CD4-positive, alpha-beta T cell treated with Interleukin-6 at 100 ng/mL for 8 hours (primary cell): ENCODE results near the gene DNAAF5.
A peak's percentile ranks its signal among the peaks of the same experiment; 100 is the strongest.
"Not testable (repeated sequence)": the region's sequence is repeated elsewhere in the genome, so short reads cannot be mapped to it uniquely, and the experiment has no call there.

Source experiments
- DNase-seq: peaks from one replicate; pipeline ENCODE4 v3.0.0-alpha.2; 2020; ENCODE audit warnings: mixed read lengths, low spot score

The DNAAF5 gene

DNA sequence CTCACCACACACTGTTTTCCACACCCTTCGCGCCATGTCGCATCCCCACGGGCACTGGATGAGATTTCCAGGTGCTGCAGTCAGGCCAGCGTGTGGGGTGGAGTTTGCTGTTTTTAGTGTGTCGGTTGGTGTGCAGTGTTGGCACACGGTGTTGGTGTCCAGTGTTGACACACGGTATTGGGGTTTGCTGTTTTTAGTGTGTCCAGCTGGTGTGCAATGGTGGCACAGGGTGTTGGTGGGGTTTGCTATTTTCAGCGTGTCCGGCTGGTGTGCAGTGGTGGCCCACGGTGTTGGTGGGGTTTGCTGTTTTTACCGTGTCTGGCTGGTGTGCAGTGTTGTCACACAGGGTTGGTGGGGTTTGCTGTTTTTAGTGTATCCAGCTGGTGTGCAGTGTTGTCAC is 20.7 kb downstream of the DNAAF5 start:
- no peak for DNase-seq

DNA sequence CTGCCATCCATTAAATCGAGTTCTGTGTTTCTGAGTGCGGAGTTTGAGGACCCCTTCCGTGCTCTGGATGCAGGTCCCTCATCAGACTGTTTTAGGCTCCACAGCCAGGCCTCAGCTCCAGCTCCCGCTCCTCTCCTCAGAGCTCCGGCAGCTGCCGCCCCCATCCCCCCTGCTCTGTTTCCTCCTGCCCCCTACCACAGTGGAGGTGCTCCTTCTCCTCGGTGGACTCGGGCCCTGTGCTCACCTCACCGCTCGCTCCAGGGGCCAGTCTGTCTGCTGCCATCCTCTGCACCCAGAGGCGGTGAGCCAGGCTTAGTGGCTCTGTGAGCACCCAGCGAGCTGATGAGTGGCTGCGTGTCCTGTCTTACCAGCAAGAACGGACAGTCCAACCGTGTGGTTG is 21.9 kb downstream of the DNAAF5 start:
- no peak for DNase-seq

DNA sequence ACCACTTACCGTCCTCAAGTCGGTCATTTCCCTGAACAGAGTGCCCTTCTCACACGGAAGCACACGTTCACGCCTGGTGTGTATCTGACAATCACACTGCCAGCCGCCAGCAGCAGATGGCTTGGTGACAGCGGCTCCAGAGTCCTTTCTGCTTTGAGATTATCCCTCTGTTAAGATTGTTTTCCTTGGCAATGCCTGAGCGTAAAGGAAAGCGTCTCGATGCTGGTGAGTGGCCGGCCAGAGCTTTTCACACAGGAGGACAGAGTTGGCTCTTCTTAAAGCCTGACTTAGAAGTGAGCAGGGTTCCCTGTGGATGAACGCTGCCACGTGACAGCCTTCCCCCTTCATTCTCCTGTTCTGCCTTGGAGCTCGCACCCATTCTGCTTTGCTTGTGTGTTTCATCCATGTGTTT is 22.6 kb downstream of the DNAAF5 start:
- no peak for DNase-seq

DNA sequence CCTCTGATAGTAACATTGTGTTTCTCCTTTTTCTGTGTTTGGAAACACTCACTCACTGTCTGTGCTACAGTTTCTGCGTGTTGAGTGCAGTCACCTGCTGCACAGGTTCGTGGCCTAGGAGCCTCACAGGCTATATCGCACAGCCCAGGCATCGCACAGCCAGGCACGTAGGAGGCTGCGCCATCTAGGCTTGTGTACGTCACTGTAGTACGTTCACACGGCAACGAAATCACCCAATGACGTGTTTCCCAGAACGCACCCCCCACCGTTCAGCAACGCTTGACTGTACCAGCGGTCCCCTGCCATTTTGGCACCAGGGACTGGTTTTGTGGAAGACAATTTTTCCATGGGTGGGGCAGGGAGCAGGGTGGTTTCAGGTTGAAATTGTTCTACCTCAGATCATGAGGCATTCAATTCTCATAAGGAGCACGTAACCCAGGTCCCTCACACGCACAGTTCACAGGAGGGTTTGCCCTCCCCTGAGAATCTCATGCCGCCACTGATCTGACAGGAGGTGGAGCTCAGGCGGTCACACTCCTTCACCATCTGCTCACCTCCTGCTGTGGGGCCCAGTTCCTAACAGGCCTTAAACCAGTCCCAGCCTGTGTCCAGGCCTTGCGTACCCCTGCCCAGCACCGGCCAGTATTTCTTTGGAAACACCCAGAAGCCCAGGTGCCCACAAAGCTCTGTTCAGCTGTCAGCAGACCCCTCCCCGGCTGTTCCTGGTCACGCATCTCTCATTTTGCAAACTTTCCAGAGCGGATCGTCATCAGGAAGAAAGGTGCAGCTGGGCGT is 23.8 kb downstream of the DNAAF5 start:
- DNase-seq, result no peak

DNA sequence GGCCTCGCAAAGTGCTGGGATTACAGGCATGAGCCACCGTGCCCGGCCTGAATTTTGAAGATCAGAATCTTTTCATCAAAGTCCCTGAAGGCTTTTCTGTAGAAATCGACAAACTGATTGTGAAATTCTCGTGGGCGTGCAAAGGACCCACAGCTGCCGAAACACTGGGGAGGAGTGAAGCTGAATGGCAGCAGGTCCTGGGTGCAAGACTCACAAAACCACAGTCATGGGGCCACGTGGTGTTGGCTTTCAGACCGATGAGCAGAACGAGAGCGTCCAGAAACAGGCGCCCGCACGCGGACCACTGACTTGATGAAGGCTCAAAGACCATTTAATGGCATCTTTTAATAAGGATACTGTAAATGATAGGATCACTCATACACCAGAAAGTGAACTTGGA is 25.3 kb downstream of the DNAAF5 start:
- no peak for DNase-seq

DNA sequence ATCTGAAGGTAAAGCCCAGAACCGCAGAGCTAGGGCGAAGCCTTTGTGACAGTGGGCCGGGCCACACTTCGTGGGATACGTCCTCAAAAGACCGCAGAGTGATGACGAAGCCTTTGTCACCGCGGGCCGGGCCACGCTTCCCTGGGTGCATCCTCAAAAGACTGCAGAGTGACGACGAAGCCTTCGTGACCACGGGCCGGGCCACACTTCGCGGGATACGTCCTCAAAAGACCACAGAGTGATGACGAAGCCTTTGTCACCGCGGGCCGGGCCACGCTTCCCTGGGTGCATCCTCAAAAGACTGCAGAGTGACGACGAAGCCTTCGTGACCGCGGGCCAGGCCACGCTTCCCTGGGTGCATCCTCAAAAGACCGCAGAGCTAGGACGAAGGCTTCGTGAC is 25.8 kb downstream of the DNAAF5 start:
- DNase-seq, result not testable (repeated sequence)

DNA sequence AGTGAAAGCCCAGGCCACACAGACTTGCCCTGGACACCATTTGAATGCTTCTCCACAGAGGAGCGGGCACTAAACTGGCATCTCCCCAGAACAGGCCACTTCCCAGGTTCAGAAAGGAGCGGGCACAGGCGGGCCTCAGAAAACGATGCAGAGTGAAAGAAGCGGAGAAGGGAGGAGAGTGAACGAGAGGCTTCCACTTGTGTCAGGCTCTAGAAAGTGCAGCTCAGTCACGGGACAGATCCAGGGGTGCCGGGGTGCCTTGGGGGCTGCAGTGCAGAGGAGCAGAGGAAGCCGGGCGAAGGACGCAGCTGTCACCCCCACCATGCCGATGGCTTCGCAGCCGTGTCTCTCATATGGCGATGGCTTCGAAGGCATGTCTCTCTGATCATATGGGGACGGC is 26.7 kb downstream of the DNAAF5 start:
- DNase-seq, result no peak

DNA sequence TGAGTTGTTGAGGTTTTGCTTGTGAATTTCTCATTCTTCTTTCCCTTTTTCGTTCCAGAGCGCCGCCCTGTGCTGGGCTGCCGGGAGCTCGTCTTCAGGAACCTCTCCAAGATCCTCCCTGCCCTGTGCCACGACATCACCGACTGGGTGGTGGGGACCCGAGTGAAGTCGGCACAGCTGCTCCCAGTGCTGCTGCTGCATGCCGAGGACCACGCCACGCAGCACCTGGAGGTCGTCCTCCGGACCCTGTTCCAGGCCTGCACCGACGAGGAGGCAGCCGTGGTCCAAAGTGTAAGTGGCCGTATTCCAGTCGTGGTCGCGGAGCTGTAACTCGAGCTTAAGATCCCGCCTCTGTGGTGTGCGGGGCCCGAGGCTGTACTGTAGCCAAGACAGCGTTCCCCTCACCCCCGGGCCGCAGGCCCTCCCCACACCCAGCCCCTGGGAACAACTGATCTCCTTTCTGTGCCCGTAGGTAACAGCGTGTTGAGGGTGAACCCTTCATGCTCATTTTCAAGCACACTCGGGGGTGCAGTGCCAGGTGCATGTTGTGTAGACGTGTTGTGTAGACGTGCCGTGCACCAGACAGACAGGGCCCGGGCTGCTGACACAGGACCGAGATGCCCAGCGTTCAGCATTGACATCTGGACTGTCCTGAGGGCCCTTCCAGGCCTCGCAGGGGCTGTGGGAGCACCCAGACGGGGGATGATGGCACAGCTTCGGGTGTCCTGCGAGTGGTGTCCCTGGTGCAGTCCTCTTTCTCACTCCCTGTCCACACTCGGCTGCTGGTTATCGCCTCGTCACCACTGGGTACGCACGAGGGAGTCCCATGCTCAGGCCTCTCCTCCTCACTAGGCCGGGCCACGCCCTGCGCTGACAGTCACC is 28.3 kb downstream of the DNAAF5 start:
- no peak for DNase-seq

DNA sequence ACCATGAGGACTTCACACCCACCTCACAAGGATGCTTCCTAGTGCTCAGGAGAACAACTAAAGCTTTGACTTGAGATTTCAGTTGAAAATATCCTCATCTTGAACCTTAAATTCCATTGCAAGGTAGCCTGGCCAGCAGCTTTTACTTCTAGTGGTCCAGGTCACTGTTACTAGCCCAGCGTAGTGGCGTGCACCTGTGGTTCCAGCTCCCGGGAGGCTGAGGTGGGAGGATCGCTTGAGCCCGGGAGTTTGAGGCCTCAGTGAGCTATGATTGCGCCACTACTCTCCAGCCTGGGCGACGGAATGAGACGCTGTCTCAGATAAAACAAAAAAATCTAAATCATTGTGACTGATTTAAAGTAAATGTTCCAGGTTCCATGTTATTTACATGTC is 28.9 kb downstream of the DNAAF5 start:
- no peak for DNase-seq

DNA sequence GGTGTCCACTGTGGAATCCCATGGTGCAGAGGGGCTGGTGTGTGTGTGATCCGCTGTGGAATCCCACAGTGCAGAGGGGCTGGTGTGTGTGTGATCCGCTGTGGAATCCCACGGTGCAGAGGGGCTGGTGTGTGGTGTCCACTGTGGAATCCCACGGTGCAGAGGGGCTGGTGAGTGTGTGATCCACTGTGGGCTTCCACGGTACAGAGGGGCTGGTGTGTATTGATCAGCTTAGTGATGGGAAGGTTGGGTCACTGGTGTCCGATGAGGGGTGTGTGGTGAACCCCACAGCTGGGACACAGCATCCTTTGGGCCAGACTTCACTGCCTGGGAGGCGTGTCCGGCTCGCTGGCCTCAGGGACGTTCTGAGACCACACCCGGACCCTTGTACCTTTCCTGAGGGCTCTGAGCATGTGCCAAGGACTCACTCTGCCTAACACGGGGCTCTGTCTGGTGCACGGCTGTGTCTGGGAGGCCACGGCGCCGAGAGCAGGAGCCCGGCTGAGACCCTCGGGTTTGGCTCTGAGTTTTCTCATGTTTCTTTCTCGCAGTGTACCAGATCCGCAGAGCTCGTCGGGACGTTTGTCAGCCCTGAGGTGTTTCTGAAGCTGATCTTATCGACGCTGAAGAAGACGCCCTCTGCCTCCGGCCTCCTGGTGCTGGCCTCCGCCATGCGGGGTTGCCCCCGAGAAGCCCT is 29.9 kb downstream of the DNAAF5 start:
- no peak for DNase-seq

DNA sequence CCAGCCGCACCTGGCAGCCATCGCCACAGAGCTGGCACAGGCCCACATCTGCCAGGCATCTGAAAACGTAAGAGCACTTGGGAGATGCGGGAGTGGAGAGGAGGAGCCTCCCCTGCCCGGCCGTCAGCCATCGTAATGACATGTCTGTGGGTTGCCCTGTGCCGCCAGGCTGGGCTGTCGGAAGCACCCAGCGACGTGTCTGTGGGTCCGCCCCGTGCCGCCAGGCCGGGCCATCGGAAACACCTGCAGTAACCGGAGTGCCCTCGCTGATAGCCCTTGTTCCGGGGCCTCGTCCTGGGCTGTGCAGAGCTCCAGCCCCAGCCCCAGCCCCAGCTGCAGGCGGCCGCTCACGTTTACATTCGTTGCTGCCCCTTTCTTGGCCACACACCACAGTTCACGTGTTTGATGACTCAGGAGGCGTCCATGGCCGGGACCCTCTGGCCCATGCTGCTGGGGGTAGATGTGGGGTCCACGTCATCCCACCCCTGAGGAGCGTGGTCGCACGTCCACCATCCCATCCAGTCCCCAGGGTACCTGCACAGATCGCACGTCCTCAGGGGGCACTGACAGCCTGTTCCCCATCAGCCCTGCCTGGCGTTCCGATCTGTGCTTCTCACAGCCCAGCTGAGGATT is 30.5 kb downstream of the DNAAF5 start:
- DNase-seq, result no peak

DNA sequence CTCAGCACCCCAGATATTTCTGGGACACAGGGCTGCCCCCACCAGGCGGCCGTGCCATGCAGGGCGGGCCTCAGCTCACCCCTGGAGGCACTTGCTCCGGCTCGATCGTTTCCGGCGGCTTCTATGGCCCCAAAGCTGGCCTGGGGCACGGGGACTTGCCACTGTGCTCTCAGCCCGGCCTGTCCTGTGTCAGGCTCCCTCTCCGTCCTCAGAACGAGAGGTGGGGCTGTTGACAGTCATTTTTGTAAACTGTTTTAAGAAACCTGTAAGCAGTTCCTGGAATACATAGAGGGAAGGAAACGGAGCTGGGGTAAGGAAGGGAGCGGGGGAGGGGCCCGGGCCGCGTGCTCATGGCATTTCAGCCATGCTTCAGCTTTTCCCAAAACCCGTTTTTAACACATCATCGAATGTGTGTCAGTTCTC is 31.3 kb downstream of the DNAAF5 start:
- no peak for DNase-seq

DNA sequence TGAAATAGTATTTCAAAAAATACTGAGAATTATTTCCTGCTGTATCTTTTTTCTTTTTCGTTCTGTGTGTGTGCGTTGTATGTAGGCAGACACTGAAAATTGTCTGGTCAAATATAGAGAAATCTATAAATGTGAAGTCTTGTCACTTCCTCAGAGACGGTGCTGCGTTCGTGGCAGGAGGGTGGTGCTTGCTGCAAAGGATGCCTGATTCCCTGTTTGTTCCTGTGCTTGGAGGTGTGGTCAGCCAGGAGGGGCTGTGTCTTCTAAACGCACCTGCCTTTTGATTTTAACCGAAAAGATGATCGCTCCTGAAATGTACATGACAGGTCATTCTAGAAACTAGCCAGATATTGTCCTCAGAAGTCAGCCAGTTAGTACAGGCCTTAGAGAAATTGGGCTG is 33.1 kb downstream of the DNAAF5 start:
- DNase-seq, result no peak

DNA sequence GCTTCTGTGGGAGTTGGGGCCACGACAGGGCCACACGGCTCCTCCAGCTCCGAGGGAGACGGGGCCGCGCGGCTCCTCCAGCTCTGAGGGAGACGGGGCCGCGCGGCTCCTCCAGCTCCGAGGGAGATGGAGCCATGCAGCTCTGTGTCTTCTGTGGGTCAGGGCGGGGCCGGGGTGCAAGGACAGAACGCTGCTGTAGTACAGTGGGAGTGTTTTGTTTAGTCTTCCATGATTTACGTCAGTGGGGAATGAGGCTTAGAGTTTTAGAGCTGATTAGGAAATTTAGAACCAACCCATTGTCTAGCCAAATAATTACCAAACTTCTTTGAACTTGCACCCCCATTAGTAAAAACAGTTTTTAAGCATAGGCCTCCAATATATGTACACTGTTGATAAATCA is 33.5 kb downstream of the DNAAF5 start:
- no peak for DNase-seq

DNA sequence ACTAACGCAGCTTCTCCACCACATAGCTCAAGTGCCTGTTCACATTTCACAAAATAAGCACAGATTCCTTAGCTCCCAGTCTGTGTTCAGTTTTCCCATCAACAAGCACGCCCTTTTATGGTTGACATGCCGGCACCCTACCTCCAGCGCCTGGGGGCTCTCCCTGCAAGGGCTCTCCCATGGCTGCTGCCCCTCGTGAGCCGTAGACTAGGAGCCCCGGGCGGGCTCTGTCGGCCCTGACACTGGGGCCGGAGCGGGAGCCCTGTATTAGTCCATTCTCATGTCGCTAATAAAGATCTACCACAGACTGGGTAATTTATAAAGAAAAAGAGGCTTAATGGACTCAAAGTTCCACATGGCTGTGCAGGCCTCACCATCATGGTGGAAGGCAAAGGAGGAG is 34.6 kb downstream of the DNAAF5 start:
- no peak for DNase-seq

DNA sequence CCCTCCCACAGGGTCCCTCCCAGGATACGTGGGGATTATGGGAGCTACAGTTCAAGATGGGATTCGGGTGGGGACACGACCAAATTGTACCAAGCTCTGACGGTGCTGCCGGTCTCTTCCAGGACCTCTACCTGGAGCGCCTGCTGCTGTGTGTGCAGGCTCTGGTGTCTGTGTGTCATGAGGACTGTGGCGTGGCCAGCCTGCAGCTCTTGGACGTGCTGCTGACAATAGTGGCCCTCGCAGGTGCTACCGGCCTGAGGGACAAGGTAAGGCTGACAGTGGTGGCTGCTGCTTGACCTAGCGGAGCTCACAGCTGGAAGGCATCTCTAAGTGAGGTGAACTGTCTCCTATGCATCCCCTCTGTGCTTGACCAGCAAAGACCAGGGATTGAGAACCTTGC is 35.1 kb downstream of the DNAAF5 start:
- no peak for DNase-seq

DNA sequence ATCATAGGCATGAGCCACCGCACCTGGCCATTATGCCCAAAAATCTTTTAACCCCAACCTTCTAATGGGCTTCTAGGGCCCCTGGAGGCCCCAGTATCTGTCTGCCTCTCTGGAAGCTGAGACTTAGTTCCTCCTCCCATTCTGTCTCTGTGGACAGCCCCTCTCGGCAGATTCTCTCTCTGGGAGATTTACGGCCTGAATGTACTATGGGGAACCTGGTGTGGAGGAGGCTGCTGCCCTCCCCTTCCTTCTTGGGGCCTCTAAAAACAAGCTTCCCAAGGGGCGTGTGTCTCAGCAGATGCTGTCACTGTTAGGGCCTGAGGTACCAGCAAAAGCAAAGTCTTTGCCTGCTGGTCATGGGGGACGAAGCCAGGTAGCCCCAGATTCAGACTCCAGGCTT is 36.4 kb downstream of the DNAAF5 start:
- no peak for DNase-seq

DNA sequence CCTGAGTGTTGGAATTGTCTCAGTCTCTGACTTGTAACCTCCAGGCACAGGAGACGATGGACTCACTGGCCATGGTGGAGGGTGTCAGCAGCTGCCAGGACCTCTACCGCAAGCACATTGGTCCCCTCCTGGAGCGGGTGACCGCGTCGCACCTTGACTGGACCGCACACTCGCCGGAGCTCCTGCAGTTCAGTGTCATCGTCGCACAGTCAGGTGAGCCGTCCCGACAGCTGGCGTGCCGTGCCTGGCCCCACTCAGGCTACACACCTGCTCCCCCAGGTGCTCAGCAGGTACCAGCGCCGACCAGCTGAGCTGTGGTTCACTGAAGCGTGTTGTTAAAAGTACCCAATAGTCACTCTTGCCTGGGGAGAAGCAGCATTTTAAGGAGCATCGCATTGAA is 37.3 kb downstream of the DNAAF5 start:
- no peak for DNase-seq

DNA sequence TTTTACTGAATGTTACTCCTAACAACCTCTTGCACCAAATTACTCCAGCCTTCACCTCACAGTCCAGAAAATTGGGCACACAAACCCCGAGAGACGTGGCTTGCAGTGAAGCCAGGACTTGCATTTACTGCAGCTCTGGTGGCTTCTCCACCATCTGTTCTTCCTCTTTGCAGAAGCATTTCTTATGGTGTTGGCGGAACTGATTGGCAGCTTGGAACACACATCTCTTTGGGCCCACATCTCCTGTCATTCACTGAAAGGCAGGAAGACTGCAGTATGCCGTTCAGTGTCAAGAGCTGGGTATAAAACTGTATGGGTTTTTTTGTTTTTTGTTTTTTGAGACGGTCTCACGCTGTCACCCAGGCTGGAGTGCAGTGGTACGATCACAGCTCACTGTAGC is 38.9 kb downstream of the DNAAF5 start:
- no peak for DNase-seq

DNA sequence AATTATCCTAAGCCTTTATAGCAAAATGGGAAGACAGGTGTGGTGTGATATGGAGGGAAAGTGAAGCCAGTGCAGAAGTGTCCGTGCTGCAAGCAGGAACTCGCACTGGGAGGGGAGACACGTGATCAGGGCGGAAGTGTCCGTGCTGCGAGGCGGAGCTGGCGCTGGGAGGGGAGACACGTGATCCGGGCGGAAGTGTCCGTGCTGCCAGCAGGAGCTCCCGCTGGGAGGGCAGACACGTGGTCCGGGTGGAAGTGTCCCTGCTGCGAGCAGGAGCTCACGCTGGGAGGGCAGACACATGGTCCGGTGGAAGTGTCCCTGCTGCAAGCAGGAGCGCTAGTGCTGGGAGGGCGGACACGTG is 41.1 kb downstream of the DNAAF5 start:
- no peak for DNase-seq

DNA sequence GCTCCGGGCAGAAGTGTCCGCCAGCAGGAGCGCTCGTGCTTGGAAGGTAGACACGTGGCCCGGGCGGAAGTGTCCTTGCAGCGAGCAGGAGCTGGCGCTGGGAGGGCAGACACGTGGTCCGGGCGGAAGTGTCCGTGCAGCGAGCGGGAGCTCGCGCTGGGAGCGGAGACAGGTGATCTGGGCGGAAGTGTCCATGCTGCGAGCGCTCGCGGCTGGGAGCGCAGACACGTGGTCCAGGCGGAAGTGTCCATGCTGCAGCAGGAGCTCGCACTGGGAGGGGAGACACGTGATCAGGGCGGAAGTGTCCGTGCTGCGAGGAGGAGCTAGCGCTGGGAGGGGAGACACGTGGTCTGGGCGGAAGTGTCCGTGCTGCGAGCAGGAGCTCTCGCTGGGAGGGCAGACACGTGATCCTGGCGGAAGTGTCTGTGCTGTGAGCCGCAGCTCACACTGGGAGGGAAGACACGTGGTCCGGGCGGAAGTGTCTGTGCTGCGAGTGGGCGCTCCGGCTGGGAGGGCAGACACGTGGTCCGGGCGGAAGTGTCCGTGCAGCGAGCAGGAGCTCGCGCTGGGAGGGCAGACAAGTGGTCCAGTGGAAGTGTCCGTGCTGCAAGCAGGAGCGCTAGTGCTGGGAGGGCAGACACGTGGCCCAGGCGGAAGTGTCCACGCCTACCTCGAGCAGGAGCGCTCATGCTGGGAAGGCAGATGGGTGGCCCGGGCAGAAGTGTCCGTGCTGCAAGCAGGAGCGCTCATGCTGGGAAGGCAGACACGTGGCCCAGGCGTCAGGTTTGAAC is 41.6 kb downstream of the DNAAF5 start:
- peak; percentile 51 for DNase-seq
